ENCODE results near the gene HSPA14. TPM values are rescaled to one million over a fixed set of nuclear protein-coding genes. Genes with fewer than 3 reads are reported as not detected.
"Not testable (repeated sequence)": the region's sequence is repeated elsewhere in the genome, so short reads cannot be mapped to it uniquely, and the experiment has no call there.

The HSPA14 gene
- total RNA-seq, 6 experiments from 2014 or later: 10.7 to 13.7 (median 13.3) TPM

GRCh38 chr10:14904864-14905263 is 66.8 kb downstream of the HSPA14 start:
- Mint-ChIP-seq H3K4me1 (ENCODE audit: low read depth) (no peaks in the 10 kb centered on the region), H3K36me3 (ENCODE audit: low read depth) (peaks cover 14% of the 10 kb centered on the region), H3K27me3 (ENCODE audit: insufficient read depth) (no peaks in the 10 kb centered on the region; the same call in 1 of the 2 replicates), H3K4me3 (no peak overlapping the region), H3K9me3 (no peaks in the 10 kb centered on the region), H3K27ac (no peak overlapping the region)
- TF ChIP-seq CTCF (IDR thresholded peaks at IDR 0.05): no peak
- DNase-seq: no peak

GRCh38 chr10:14905890-14906289 is 67.8 kb downstream of the HSPA14 start:
- H3K4me3 Mint-ChIP-seq: no peak overlapping the region
- no peaks in the 10 kb centered on the region for H3K9me3 Mint-ChIP-seq
- TF ChIP-seq CTCF (IDR thresholded peaks at IDR 0.05): no peak
- H3K36me3 Mint-ChIP-seq (ENCODE audit: low read depth): peaks cover 20% of the 10 kb centered on the region
- no peak overlapping the region for H3K27ac Mint-ChIP-seq
- no peak for DNase-seq
- H3K27me3 Mint-ChIP-seq (ENCODE audit: insufficient read depth): no peaks in the 10 kb centered on the region; the same call in none of the 2 replicates
- H3K4me1 Mint-ChIP-seq (ENCODE audit: low read depth): 0 out of 2 replicates have a peak, but pooled peaks cover 6% of the 10 kb centered on the region

GRCh38 chr10:14906765-14907164 is 68.7 kb downstream of the HSPA14 start:
- no peak for TF ChIP-seq CTCF (IDR thresholded peaks at IDR 0.05)
- DNase-seq: no peak
- Mint-ChIP-seq H3K4me1 (ENCODE audit: low read depth) (0 out of 2 replicates have a peak, but pooled peaks cover 6% of the 10 kb centered on the region), H3K4me3 (no peak overlapping the region), H3K36me3 (ENCODE audit: low read depth) (peaks cover 29% of the 10 kb centered on the region), H3K9me3 (no peaks in the 10 kb centered on the region), H3K27ac (no peak overlapping the region), H3K27me3 (ENCODE audit: insufficient read depth) (no peaks in the 10 kb centered on the region; the same call in 1 of the 2 replicates)

- not testable (repeated sequence) for H3K9me3 Mint-ChIP-seq; H3K27ac Mint-ChIP-seq; H3K4me3 Mint-ChIP-seq; DNase-seq; H3K4me1 Mint-ChIP-seq (ENCODE audit: low read depth); H3K27me3 Mint-ChIP-seq (ENCODE audit: insufficient read depth)
- H3K36me3 Mint-ChIP-seq (ENCODE audit: low read depth): peaks cover 37% of the 10 kb centered on the region
Measured at GRCh38 chr10:14907591-14907990, 69.5 kb downstream of the HSPA14 start.

GRCh38 chr10:14909101-14909500 is 71.0 kb downstream of the HSPA14 start:
- no peak overlapping the region for H3K27ac Mint-ChIP-seq
- DNase-seq: no peak
- H3K36me3 Mint-ChIP-seq (ENCODE audit: low read depth): peaks cover 50% of the 10 kb centered on the region
- H3K9me3 Mint-ChIP-seq: no peaks in the 10 kb centered on the region
- H3K27me3 Mint-ChIP-seq (ENCODE audit: insufficient read depth): no peaks in the 10 kb centered on the region; the same call in 1 of the 2 replicates
- H3K4me3 Mint-ChIP-seq: no peak overlapping the region
- 0 out of 2 replicates have a peak, but pooled peaks cover 6% of the 10 kb centered on the region for H3K4me1 Mint-ChIP-seq (ENCODE audit: low read depth)
- no peak for TF ChIP-seq CTCF (IDR thresholded peaks at IDR 0.05)

- H3K27me3 Mint-ChIP-seq (ENCODE audit: insufficient read depth): no peaks in the 10 kb centered on the region; the same call in 1 of the 2 replicates
- H3K36me3 Mint-ChIP-seq (ENCODE audit: low read depth): peaks cover 69% of the 10 kb centered on the region
- H3K4me1 Mint-ChIP-seq (ENCODE audit: low read depth): 0 out of 2 replicates have a peak, but pooled peaks cover 6% of the 10 kb centered on the region
- DNase-seq: no peak
- H3K9me3 Mint-ChIP-seq: 0 out of 2 replicates have a peak, but pooled peaks cover 1% of the 10 kb centered on the region
- TF ChIP-seq CTCF (IDR thresholded peaks at IDR 0.05): no peak
- H3K27ac Mint-ChIP-seq: no peak overlapping the region
- H3K4me3 Mint-ChIP-seq: no peak overlapping the region
Measured at GRCh38 chr10:14910953-14911352, 72.8 kb downstream of the HSPA14 start.
